Mesenchymal stem cell (in vitro differentiated cells and primary cell): ENCODE results near the gene ERBB4.

ENCODE experiments used
- DNase-seq: peaks from one replicate; pipeline ENCODE4 v3.0.0-alpha.2; 2013
- H2AFZ ChIP-seq: one replicate; pipeline ENCODE4 v1.6.1; 2013; ENCODE audit warnings: low read depth, mild to moderate bottlenecking, control low read depth, inconsistent platforms, low read length, moderate library complexity
- H2AK5ac ChIP-seq: 2 replicates; pipeline ENCODE4 v1.6.1; 2013; ENCODE audit warnings: low read length, moderate library complexity, mild to moderate bottlenecking, inconsistent platforms; ENCODE audit not compliant: severe bottlenecking
- H2BK120ac ChIP-seq: one replicate; pipeline ENCODE4 v1.6.1; 2013; ENCODE audit warnings: low read depth, mild to moderate bottlenecking, inconsistent platforms, low read length, moderate library complexity
- H2BK12ac ChIP-seq, 2 experiments: one replicate each; pipeline ENCODE4 v1.6.1; 2013; ENCODE audit warnings: inconsistent platforms in 2 of 2, low read length in 2 of 2, mild to moderate bottlenecking in 2 of 2, moderate library complexity in 2 of 2, control low read depth in 1 of 2
- H2BK15ac ChIP-seq: one replicate; pipeline ENCODE4 v1.6.1; 2013; ENCODE audit warnings: mild to moderate bottlenecking, low read depth, inconsistent platforms; ENCODE audit not compliant: poor library complexity, severe bottlenecking
- H2BK5ac ChIP-seq: 2 replicates; pipeline ENCODE4 v1.6.1; 2013; ENCODE audit warnings: low read depth, mild to moderate bottlenecking, low read length, control low read depth, inconsistent platforms; ENCODE audit not compliant: poor library complexity, severe bottlenecking
- H3K14ac ChIP-seq, 2 experiments: one replicate each; pipeline ENCODE4 v1.6.1; 2013; ENCODE audit warnings: inconsistent platforms in 2 of 2, low read length in 2 of 2, control low read depth in 1 of 2, mild to moderate bottlenecking in 1 of 2, moderate library complexity in 1 of 2
- H3K18ac ChIP-seq, 2 experiments: one replicate each; pipeline ENCODE4 v1.6.1; 2013; ENCODE audit warnings: inconsistent platforms in 2 of 2, low read length in 2 of 2, control low read depth in 1 of 2, low read depth in 1 of 2, mild to moderate bottlenecking in 1 of 2
- H3K23ac ChIP-seq, 2 experiments: one replicate each; pipeline ENCODE4 v1.6.1; 2013; ENCODE audit warnings: inconsistent platforms in 2 of 2, low read length in 2 of 2, mild to moderate bottlenecking in 2 of 2, moderate library complexity in 2 of 2, control low read depth in 1 of 2
- H3K27ac ChIP-seq: 2 replicates; pipeline ENCODE4 v1.5.1; 2013; ENCODE audit warnings: mild to moderate bottlenecking, moderate library complexity, low read length, control low read depth, inconsistent platforms; ENCODE audit not compliant: poor library complexity, severe bottlenecking
- H3K27me3 ChIP-seq, 2 experiments: 2 replicates each; pipeline versions ENCODE4 v1.6.1 to v1.7.0; 2013; ENCODE audit warnings: low read length in 2 of 2, mild to moderate bottlenecking in 2 of 2, moderate library complexity in 2 of 2, control low read depth in 1 of 2, inconsistent platforms in 1 of 2; ENCODE audit not compliant: control insufficient read depth in 1 of 2, insufficient read depth in 1 of 2
- H3K36me3 ChIP-seq, 2 experiments: 2 replicates each; pipeline versions ENCODE4 v1.6.1 to v1.7.0; 2013; ENCODE audit warnings: low read length in 2 of 2, control low read depth in 1 of 2, inconsistent platforms in 1 of 2, low read depth in 1 of 2, mild to moderate bottlenecking in 1 of 2; ENCODE audit not compliant: insufficient read depth in 2 of 2, control insufficient read depth in 1 of 2
- H3K4ac ChIP-seq, 2 experiments: one replicate each; pipeline ENCODE4 v1.6.1; 2013; ENCODE audit warnings: inconsistent platforms in 2 of 2, low read length in 2 of 2, mild to moderate bottlenecking in 2 of 2, moderate library complexity in 2 of 2, control low read depth in 1 of 2, low read depth in 1 of 2
- H3K4me1 ChIP-seq: 2 replicates; pipeline ENCODE4 v1.6.1; 2013; ENCODE audit warnings: low read depth, low read length, control low read depth; ENCODE audit not compliant: control insufficient read depth, insufficient read depth
- H3K4me2 ChIP-seq: 2 replicates; pipeline ENCODE4 v1.6.1; 2013; ENCODE audit warnings: low read length, mild to moderate bottlenecking, inconsistent platforms; ENCODE audit not compliant: poor library complexity, severe bottlenecking
- H3K4me3 ChIP-seq, 2 experiments: 2 replicates each; pipeline versions ENCODE4 v1.5.1 to v1.7.0; 2013; ENCODE audit warnings: low read length in 2 of 2, mild to moderate bottlenecking in 2 of 2, control low read depth in 1 of 2, low read depth in 1 of 2; ENCODE audit not compliant: insufficient read depth in 1 of 2
- H3K79me1 ChIP-seq: replicated peaks from 2 replicates; pipeline ENCODE4 v1.6.1; 2013; ENCODE audit warnings: mild to moderate bottlenecking, control low read depth, low read length, inconsistent platforms; ENCODE audit not compliant: poor library complexity, severe bottlenecking
- H3K9ac ChIP-seq: 2 replicates; pipeline ENCODE4 v1.7.0; 2013; ENCODE audit warnings: mild to moderate bottlenecking, low read length, moderate library complexity
- H3K9me3 ChIP-seq: 2 replicates; pipeline ENCODE4 v1.7.0; 2013; ENCODE audit warnings: mild to moderate bottlenecking, low read length; ENCODE audit not compliant: control insufficient read depth
- H4K8ac ChIP-seq: one replicate; pipeline ENCODE4 v1.6.1; 2013; ENCODE audit warnings: inconsistent platforms, mild to moderate bottlenecking, low read length, moderate library complexity
- H4K91ac ChIP-seq: one replicate; pipeline ENCODE4 v1.6.1; 2013; ENCODE audit warnings: mild to moderate bottlenecking, low read length, inconsistent platforms
- WGBS: methylation state at CpG from one replicate; pipeline ENCODE4 v1.1.7; 2013; ENCODE audit warnings: mixed read lengths; 5-methylcytosine and 5-hydroxymethylcytosine counted together

The ERBB4 gene

DNA sequence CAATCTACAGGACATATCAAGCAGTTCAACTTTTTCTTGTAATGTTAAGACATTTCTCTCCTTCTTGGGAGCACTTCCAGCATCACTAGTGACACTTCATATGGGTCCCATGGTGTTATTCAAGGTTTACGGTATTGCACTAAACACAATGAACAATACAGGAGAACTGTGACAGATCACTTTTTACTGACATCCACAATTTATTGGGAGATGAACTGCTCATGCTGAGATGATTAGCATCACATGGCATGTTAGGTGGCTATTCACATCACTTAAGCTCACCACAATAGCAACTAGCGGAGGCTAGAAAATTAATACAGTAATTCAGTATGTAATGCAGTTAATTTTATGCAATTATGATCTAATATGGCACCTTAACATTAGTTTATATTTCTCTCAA, 264.4 kb downstream of the ERBB4 start:
- Histone ChIP-seq H3K23ac (no peak overlapping the region), H2BK120ac (no peak overlapping the region), H3K4me1 (no peaks in the 10 kb centered on the region), H3K27ac (no peak overlapping the region), H3K4me3 (no peak overlapping the region), H3K79me1 (no peaks in the 10 kb centered on the region), H3K4ac (no peak overlapping the region), H3K9me3 (no peaks in the 10 kb centered on the region), H2BK12ac (no peak overlapping the region), H3K14ac (no peak overlapping the region), H3K18ac (no peak overlapping the region), H2AK5ac (no peak overlapping the region), H3K36me3 (no peaks in the 10 kb centered on the region), H3K4me2 (no peak overlapping the region), H4K91ac (no peak overlapping the region), H4K8ac (no peak overlapping the region), H3K9ac (no peak overlapping the region), H2BK15ac (no peak overlapping the region), H2AFZ (no peak overlapping the region), H2BK5ac (no peak overlapping the region), H3K27me3 (no peaks in the 10 kb centered on the region)
- WGBS = 100% methylated on average over 1 of the region's 2 CpGs
- no peak for DNase-seq

- Histone ChIP-seq H2AFZ (no peak overlapping the region), H4K91ac (no peak overlapping the region), H3K4me2 (no peak overlapping the region), H3K79me1 (no peaks in the 10 kb centered on the region), H3K4me3 (no peak overlapping the region), H3K27me3 (no peaks in the 10 kb centered on the region), H3K27ac (no peak overlapping the region), H3K4me1 (no peaks in the 10 kb centered on the region), H2BK5ac (no peak overlapping the region), H3K9me3 (no peaks in the 10 kb centered on the region), H3K4ac (no peak overlapping the region), H2BK15ac (no peak overlapping the region), H3K14ac (no peak overlapping the region), H3K23ac (no peak overlapping the region), H3K9ac (no peak overlapping the region), H3K18ac (no peak overlapping the region), H2BK12ac (no peak overlapping the region), H4K8ac (no peak overlapping the region), H2BK120ac (no peak overlapping the region), H3K36me3 (no peaks in the 10 kb centered on the region), H2AK5ac (no peak overlapping the region)
- 92% methylated on average over 2 of the region's 3 CpGs for WGBS
- no peak for DNase-seq
Observed at GRCh38 chr2:212271583-212271982, 267.0 kb downstream of the ERBB4 start.

DNA sequence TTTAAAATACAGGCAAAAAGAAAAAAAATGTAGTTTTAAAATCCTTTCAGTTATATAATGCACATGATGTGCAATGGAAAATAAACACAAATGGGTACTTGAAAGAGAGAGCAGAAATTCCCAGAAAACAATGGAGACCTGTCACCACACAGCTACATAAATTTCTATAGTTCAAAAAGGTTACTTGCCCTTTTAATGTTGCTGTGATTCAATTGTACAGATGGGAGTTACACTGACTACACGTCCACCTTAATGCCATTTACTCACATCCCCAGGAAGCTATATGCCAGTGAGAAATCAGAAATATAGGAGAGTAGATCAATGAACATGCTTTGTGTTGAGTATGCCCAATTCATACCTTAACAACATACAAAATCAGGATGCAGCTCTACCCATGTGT, 269.6 kb downstream of the ERBB4 start:
- Histone ChIP-seq H3K4ac (no peak overlapping the region), H4K8ac (no peak overlapping the region), H3K4me3 (no peak overlapping the region), H3K14ac (no peak overlapping the region), H2AFZ (no peak overlapping the region), H2BK5ac (no peak overlapping the region), H3K4me2 (no peak overlapping the region), H3K9ac (no peak overlapping the region), H4K91ac (no peak overlapping the region), H3K4me1 (no peaks in the 10 kb centered on the region), H2BK15ac (no peak overlapping the region), H3K18ac (no peak overlapping the region), H3K79me1 (no peaks in the 10 kb centered on the region), H3K23ac (no peak overlapping the region), H3K27me3 (no peaks in the 10 kb centered on the region), H3K36me3 (no peaks in the 10 kb centered on the region), H2AK5ac (no peak overlapping the region), H3K9me3 (no peaks in the 10 kb centered on the region), H3K27ac (no peak overlapping the region), H2BK12ac (no peak overlapping the region), H2BK120ac (no peak overlapping the region)
- WGBS = no CpG with 5 or more reads among the region's 1 CpG
- DNase-seq = no peak

DNA sequence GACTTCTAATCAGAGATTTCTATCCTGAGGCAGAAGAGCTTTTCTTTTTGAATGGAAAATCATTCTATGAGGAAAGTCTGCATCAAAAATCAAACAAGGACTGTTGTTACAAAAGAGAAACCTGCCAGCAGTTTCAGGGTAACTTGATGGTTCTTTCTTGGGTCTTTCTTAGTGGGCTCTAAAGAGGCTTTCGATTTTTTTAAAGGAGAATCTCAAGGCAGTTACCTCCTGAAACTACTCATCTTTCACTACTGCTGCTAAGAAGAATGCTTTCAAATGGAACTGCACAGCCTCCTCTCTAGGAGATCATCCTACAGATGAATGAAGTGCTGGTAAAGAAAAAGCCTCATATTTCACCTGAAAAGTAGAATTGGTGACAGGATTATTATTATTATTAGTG, 272.3 kb downstream of the ERBB4 start:
- no peaks in the 10 kb centered on the region for H3K9me3 ChIP-seq
- no peak overlapping the region for H2BK5ac ChIP-seq
- H3K79me1 ChIP-seq = no peaks in the 10 kb centered on the region
- H3K4me3 ChIP-seq = no peak overlapping the region
- no peak overlapping the region for H2BK15ac ChIP-seq
- no peak overlapping the region for H2BK120ac ChIP-seq
- no peak overlapping the region for H3K27ac ChIP-seq
- H3K14ac ChIP-seq = no peak overlapping the region
- H4K91ac ChIP-seq = no peak overlapping the region
- WGBS = no CpG with 5 or more reads among the region's 1 CpG
- DNase-seq = no peak
- H3K4ac ChIP-seq = no peak overlapping the region
- no peak overlapping the region for H3K4me2 ChIP-seq
- H4K8ac ChIP-seq = no peak overlapping the region
- no peaks in the 10 kb centered on the region for H3K27me3 ChIP-seq
- H2BK12ac ChIP-seq = no peak overlapping the region
- no peaks in the 10 kb centered on the region for H3K4me1 ChIP-seq
- no peak overlapping the region for H2AFZ ChIP-seq
- no peaks in the 10 kb centered on the region for H3K36me3 ChIP-seq
- H2AK5ac ChIP-seq = no peak overlapping the region
- no peak overlapping the region for H3K9ac ChIP-seq
- no peak overlapping the region for H3K23ac ChIP-seq
- no peak overlapping the region for H3K18ac ChIP-seq
